GM12878 (cell line): ENCODE measurements around the gene CTSE. TPM values are rescaled to one million over a fixed set of nuclear protein-coding genes. Genes with fewer than 3 reads are reported as not detected.

Experiments
- ATAC-seq: fragments of 200-7000 bp; cut with Tn5 transposase; 3 replicates; pipeline ENCODE4 v1.9.1; 2020; ENCODE audit warnings: mild to moderate bottlenecking, moderate library complexity
- BruUV-seq: library from RNA; stranded (reverse); fragments of 400-500 nt; replicated peaks from 2 replicates; lab custom pipeline; 2021; lab: Mats Ljungman, UMichigan
- CTCF ChIA-PET: fragments of 300-600 bp; sonication (Branson Sonifier 250); formaldehyde crosslinking; extraction: SDS; loops from one replicate; lab custom pipeline; 2021; ENCODE audit warnings: inconsistent platforms; lab: Yijun Ruan, JAX
- POLR2A ChIA-PET: fragments of 350-600 bp; formaldehyde crosslinking; extraction: SDS; loops from one replicate; lab custom pipeline; 2021; ENCODE audit warnings: inconsistent platforms; lab: Charles Lee
- RAD21 ChIA-PET: fragments of 300-600 bp; sonication (Branson Sonifier 250); formaldehyde crosslinking; loops from one replicate; lab custom pipeline; 2023; ENCODE audit warnings: antibody characterized with exemption; ENCODE audit not compliant: unreplicated experiment; lab: Charles Lee
- SMC1A ChIA-PET: fragments of 300-600 bp; sonication (Branson Sonifier 250); formaldehyde crosslinking; loops from one replicate; lab custom pipeline; 2023; ENCODE audit not compliant: unreplicated experiment, uncharacterized antibody; lab: Charles Lee
- DNase-seq: peaks from one replicate; pipeline ENCODE4 v3.0.0-alpha.2; 2011; ENCODE audit warnings: low read depth, low spot score
- FAIRE-seq: peaks from 3 replicates; lab custom pipeline; 2011; peaks lifted over from hg19 to GRCh38; lab: Jason Lieb, UNC
- H2AFZ ChIP-seq: 2 replicates; pipeline ENCODE4 v1.6.0; 2011; ENCODE audit warnings: low read depth, low read length, control low read depth; ENCODE audit not compliant: control insufficient read depth
- H3K27ac ChIP-seq: 2 replicates; pipeline ENCODE4 v1.5.1; 2011; ENCODE audit warnings: control low read depth; ENCODE audit not compliant: control insufficient read depth, insufficient read depth
- H3K27me3 ChIP-seq, 2 experiments: replicated peaks in 1 of 2; 2 replicates each; pipeline versions ENCODE4 v1.6.0 to v1.6.1; 2011; ENCODE audit warnings: low read length in 1 of 2; ENCODE audit not compliant: control insufficient read depth in 2 of 2, insufficient read depth in 2 of 2
- H3K36me3 ChIP-seq, 2 experiments: 2 replicates each; pipeline ENCODE4 v1.5.1; 2011; ENCODE audit warnings: low read length in 1 of 2; ENCODE audit not compliant: control insufficient read depth in 2 of 2, insufficient read depth in 2 of 2
- H3K4me1 ChIP-seq: 2 replicates; pipeline ENCODE4 v1.6.1; 2011; ENCODE audit warnings: mild to moderate bottlenecking, low read length, moderate library complexity, mixed read lengths; ENCODE audit not compliant: control insufficient read depth, insufficient read depth
- H3K4me2 ChIP-seq: 2 replicates; pipeline ENCODE4 v1.6.0; 2011; ENCODE audit warnings: control low read depth; ENCODE audit not compliant: control insufficient read depth, insufficient read depth
- H3K4me3 ChIP-seq: fragments of 200-600 bp; sonication (generic); 2 replicates; pipeline ENCODE4 v1.5.1; 2016
- H3K79me2 ChIP-seq: 2 replicates; pipeline ENCODE4 v1.6.0; 2011; ENCODE audit warnings: low read length; ENCODE audit not compliant: control insufficient read depth, insufficient read depth
- H3K9ac ChIP-seq: 2 replicates; pipeline ENCODE4 v1.8.0; 2011; ENCODE audit warnings: low read length, control low read depth, mixed read lengths; ENCODE audit not compliant: control insufficient read depth, insufficient read depth
- H3K9me3 ChIP-seq: replicated peaks from 3 replicates; pipeline ENCODE4 v1.5.1; 2011; ENCODE audit warnings: mild to moderate bottlenecking, low read length; ENCODE audit not compliant: control insufficient read depth, insufficient read depth
- H4K20me1 ChIP-seq: 2 replicates; pipeline ENCODE4 v1.6.0; 2011; ENCODE audit not compliant: control insufficient read depth, insufficient read depth
- BRCA1 ChIP-seq: IDR thresholded peaks from 2 replicates; pipeline ENCODE4 v1.6.1; 2011; ENCODE audit warnings: low read depth, low read length, improper control_type of control experiment
- CEBPB ChIP-seq, 2 experiments: fragments of 150-350 bp in 1 of 2; IDR thresholded peaks; 2 replicates each; pipeline ENCODE4 v1.6.1; 2012 to 2014; ENCODE audit warnings: low read depth in 2 of 2, low read length in 2 of 2, borderline replicate concordance in 1 of 2, inconsistent platforms in 1 of 2
- HCFC1 ChIP-seq: fragments of 150-350 bp; IDR thresholded peaks from 2 replicates; pipeline ENCODE4 v1.6.1; 2014; ENCODE audit warnings: low read length
- MTA2 ChIP-seq: fragments of 450-650 bp; IDR thresholded peaks from 2 replicates; pipeline ENCODE4 v1.6.1; 2016; ENCODE audit warnings: low read depth, mild to moderate bottlenecking, moderate library complexity
- PML ChIP-seq: IDR thresholded peaks from 2 replicates; pipeline ENCODE4 v1.6.1; 2012; ENCODE audit warnings: low read length, inconsistent platforms
- SREBF2 ChIP-seq: IDR thresholded peaks from 2 replicates; pipeline ENCODE4 v1.6.1; 2012; ENCODE audit warnings: mild to moderate bottlenecking, low read length
- WGBS: methylation state at CpG from one replicate; pipeline ENCODE4 v1.1.6; 2016; ENCODE audit warnings: low lambda C conversion rate; ENCODE audit not compliant: insufficient replicate concordance, insufficient coverage; ENCODE audit errors: missing lambda C conversion rate; 5-methylcytosine and 5-hydroxymethylcytosine counted together
- in situ Hi-C: fragments of 300-500 bp; cut with MboI; formaldehyde crosslinking; loops from 9 replicates; pipeline ENCODE4 v1.14.3; 2018; ENCODE audit warnings: mixed read lengths
- intact Hi-C: fragments of 100-400 bp; cut with micrococcal nuclease; formaldehyde crosslinking; loops from one replicate; pipeline ENCODE4 v1.14.2; 2022; ENCODE audit not compliant: unreplicated experiment
- polyA plus RNA-seq, 11 experiments: library from polyadenylated mRNA; depleted of rRNA in 4 of 11; unstranded in 6 of 11; stranded (reverse) in 5 of 11; fragments of >200 nt; fragmentation: Nextera tagmentation in 4 of 11; fragmentation: Illumina TruSeq in 1 of 11; extraction: Ambion mirVana in 4 of 11; extraction: Trizol in 1 of 11; gene quantifications; 1 replicate in 1 of 11; 2 replicates in 10 of 11; pipeline versions ENCODE4 v1.2.1 to v1.2.3, GENCODE V29; 2011 to 2016; ENCODE audit warnings: inconsistent platforms in 2 of 11, missing spikeins in 2 of 11, low read depth in 1 of 11
- total RNA-seq, 4 experiments: library from RNA; depleted of rRNA in 3 of 4; stranded (reverse); fragments of >200 nt in 3 of 4; fragmentation: Illumina TruSeq in 1 of 4; extraction: Trizol in 1 of 4; gene quantifications; 2 replicates each; pipeline versions ENCODE4 v1.2.1 to v1.2.3, GENCODE V29; 2013 to 2021
- TF ChIP-seq, protein P1 (sequence below): fragments of 450-650 bp; IDR thresholded peaks from 2 replicates; pipeline ENCODE4 v1.6.1; 2017; ENCODE audit warnings: mild to moderate bottlenecking, moderate library complexity
- TF ChIP-seq, protein P2 (sequence below): IDR thresholded peaks from 2 replicates; pipeline ENCODE4 v1.6.1; 2012; ENCODE audit warnings: low read depth, low read length, improper control_type of control experiment

The CTSE gene
- total and polyA plus RNA-seq, 10 of the 15 experiments (the other 5 are each of a cell fraction or from before 2014, with no cell fraction given): 0.26 TPM; not detected in 9

DNA sequence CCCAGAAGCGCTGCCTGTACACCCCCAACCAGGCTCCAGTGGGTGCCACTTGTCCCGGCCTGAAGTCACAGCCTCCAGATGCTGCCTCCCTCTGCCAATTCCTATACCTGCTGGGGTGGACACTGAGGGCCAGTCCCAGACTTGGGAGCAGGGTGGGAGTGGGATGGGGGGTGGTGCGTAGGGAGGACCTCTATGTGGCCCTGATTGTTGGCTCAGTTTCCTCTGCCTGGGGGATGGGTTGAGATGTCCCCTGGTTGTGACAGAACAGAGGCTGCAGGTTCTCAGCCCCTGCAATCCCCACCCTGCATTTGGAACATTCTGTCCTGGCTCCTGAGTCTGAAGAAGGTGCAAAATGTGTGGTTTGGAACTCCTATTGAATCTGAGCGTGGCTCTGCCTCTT is 47.7 kb downstream of the CTSE start:
- ChIA-PET RAD21 (interaction anchor here (2.2 to 4.8 kb wide), 4 partner anchors 57 to 384 kb away, joined by 21 to 158 read pairs (median 138); no protein-coding TSS in a partner anchor), POLR2A (no interaction called here), SMC1A (interaction anchor here (1.1 to 5.1 kb wide), 6 partner anchors 57 to 318 kb away, joined by 3 to 110 read pairs (median 58); no protein-coding TSS in a partner anchor)
- no peaks in the 10 kb centered on the region for H3K4me1 ChIP-seq
- H3K27ac ChIP-seq: no peak overlapping the region
- ATAC-seq (no peak), DNase-seq (no peak)
- H3K9ac ChIP-seq: no peak overlapping the region
- H3K79me2 ChIP-seq: no peaks in the 10 kb centered on the region
- H3K27me3 ChIP-seq: no peaks in the 10 kb centered on the region; a peak in 1 of 4 replicates
- no peaks in the 10 kb centered on the region for H3K9me3 ChIP-seq
- no peak overlapping the region for H2AFZ ChIP-seq
- no TSS peak for BruUV-seq
- H3K36me3 ChIP-seq: no peaks in the 10 kb centered on the region
- no peaks in the 10 kb centered on the region for H4K20me1 ChIP-seq
- TF ChIP-seq HCFC1 (no peak), SREBF2 (no peak), PML (no peak)
- TF ChIP-seq, all 136 proteins: peak for 0
- CTCF ChIA-PET: interaction anchor here (1.2 to 5.6 kb wide), 8 partner anchors 8 to 384 kb away, joined by 5 to 230 read pairs (median 52); no protein-coding TSS in a partner anchor
- FAIRE-seq: no peak
- 13% methylated on average over 4 of the region's 4 CpGs for WGBS
- in situ Hi-C loops: no loop called here
- intact Hi-C loops: loop anchor here (5.0 kb wide), 1 partner anchor 384 kb away; no protein-coding TSS in a partner anchor
- H3K4me2 ChIP-seq: no peak overlapping the region
- H3K4me3 ChIP-seq: no peak overlapping the region

DNA sequence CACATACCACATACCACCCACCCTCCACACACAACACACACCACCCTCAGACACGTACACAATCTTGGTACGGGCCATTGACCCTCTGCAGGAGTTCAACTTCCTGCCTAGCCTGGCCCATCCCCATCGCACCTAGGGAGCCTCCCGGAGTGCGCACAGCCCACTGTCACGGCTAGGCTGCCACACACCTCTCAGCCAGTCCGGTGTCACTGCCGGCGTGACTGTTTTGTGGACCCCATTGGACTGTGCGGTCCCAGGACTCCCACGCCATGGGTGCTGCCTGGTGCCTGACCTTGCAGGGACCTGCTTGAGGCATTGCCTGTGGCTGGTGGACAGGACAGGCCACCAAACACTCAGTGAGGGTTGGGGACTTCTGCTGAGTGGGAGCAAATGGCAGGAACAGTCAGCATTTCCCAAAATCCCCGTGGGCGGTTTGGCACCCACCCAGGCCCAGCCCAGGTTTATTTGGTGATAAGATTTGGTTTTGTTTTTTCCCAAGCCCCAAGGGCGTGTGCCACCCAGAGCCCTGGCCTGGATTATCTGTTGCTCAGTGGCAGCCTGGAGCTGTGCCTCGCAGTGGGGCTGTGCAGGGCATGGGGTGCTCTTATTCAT is 48.2 kb downstream of the CTSE start:
- in situ Hi-C loops: no loop called here

More for the DNA sequence above, 48.2 kb downstream of the CTSE start:
- ATAC-seq (no peak), DNase-seq (no peak), FAIRE-seq (no peak)
- Histone ChIP-seq H3K36me3 (no peaks in the 10 kb centered on the region), H3K27me3 (no peaks in the 10 kb centered on the region; a peak in 1 of 4 replicates), H3K4me3 (no peak overlapping the region), H3K4me2 (no peak overlapping the region), H3K9me3 (no peaks in the 10 kb centered on the region), H2AFZ (no peak overlapping the region), H3K4me1 (no peaks in the 10 kb centered on the region), H3K9ac (no peak overlapping the region), H3K79me2 (no peaks in the 10 kb centered on the region), H3K27ac (no peak overlapping the region), H4K20me1 (no peaks in the 10 kb centered on the region)
- RAD21 ChIA-PET: interaction anchor here (2.2 to 4.8 kb wide), 4 partner anchors 56 to 384 kb away, joined by 21 to 158 read pairs (median 138); no protein-coding TSS in a partner anchor
- TF ChIP-seq BRCA1 (no peak), MTA2 (no peak), CEBPB (IDR thresholded peaks at IDR 0.05; ENCODE audit: borderline replicate concordance in 1 of 2, low read depth in 2 of 2, low read length in 2 of 2) (no peak)
- TF ChIP-seq, protein P1, sequence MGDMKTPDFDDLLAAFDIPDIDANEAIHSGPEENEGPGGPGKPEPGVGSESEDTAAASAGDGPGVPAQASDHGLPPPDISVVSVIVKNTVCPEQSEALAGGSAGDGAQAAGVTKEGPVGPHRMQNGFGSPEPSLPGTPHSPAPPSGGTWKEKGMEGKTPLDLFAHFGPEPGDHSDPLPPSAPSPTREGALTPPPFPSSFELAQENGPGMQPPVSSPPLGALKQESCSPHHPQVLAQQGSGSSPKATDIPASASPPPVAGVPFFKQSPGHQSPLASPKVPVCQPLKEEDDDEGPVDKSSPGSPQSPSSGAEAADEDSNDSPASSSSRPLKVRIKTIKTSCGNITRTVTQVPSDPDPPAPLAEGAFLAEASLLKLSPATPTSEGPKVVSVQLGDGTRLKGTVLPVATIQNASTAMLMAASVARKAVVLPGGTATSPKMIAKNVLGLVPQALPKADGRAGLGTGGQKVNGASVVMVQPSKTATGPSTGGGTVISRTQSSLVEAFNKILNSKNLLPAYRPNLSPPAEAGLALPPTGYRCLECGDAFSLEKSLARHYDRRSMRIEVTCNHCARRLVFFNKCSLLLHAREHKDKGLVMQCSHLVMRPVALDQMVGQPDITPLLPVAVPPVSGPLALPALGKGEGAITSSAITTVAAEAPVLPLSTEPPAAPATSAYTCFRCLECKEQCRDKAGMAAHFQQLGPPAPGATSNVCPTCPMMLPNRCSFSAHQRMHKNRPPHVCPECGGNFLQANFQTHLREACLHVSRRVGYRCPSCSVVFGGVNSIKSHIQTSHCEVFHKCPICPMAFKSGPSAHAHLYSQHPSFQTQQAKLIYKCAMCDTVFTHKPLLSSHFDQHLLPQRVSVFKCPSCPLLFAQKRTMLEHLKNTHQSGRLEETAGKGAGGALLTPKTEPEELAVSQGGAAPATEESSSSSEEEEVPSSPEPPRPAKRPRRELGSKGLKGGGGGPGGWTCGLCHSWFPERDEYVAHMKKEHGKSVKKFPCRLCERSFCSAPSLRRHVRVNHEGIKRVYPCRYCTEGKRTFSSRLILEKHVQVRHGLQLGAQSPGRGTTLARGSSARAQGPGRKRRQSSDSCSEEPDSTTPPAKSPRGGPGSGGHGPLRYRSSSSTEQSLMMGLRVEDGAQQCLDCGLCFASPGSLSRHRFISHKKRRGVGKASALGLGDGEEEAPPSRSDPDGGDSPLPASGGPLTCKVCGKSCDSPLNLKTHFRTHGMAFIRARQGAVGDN: no peak
- TF ChIP-seq, protein P2, sequence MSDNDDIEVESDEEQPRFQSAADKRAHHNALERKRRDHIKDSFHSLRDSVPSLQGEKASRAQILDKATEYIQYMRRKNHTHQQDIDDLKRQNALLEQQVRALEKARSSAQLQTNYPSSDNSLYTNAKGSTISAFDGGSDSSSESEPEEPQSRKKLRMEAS: no peak
- no TSS peak for BruUV-seq
- WGBS: 46% methylated on average over 15 of the region's 15 CpGs
- CTCF ChIA-PET: interaction anchor here (2.3 to 5.6 kb wide), 6 partner anchors 7 to 316 kb away, joined by 25 to 230 read pairs (median 106); no protein-coding TSS in a partner anchor
- intact Hi-C loops: loop anchor here (5.0 kb wide), 1 partner anchor 383 kb away; no protein-coding TSS in a partner anchor
- SMC1A ChIA-PET: interaction anchor here (5.1 kb wide), 1 partner anchor 317 kb away, joined by 105 read pairs; no protein-coding TSS in a partner anchor
- POLR2A ChIA-PET: no interaction called here
